OCI-LY7 (cell line): ENCODE measurements around the gene RFX2. TPM values are rescaled to one million over a fixed set of nuclear protein-coding genes. Genes with fewer than 3 reads are reported as not detected.

Experiments used
- BruUV-seq: library from RNA; stranded (reverse); fragments of 400-500 nt; replicated peaks from 2 replicates; lab custom pipeline; 2021; lab: Mats Ljungman, UMichigan
- CTCF ChIA-PET: fragments of 300-600 bp; sonication (Branson Sonifier 250); formaldehyde crosslinking; loops from one replicate; lab custom pipeline; 2022; ENCODE audit warnings: antibody characterized with exemption; ENCODE audit not compliant: unreplicated experiment; lab: Charles Lee
- POLR2A ChIA-PET: fragments of 300-600 bp; sonication (Branson Sonifier 250); formaldehyde crosslinking; loops from one replicate; lab custom pipeline; 2022; ENCODE audit warnings: antibody characterized with exemption; lab: Charles Lee
- DNase-seq: peaks from one replicate; pipeline ENCODE4 v3.0.0-alpha.2; 2015; ENCODE audit warnings: low spot score
- H2AFZ ChIP-seq: fragments of 200-600 bp; sonication (generic), shearing (Covaris generic); 2 replicates; pipeline ENCODE4 v1.6.1; 2014; ENCODE audit warnings: mild to moderate bottlenecking, antibody characterized with exemption, low read length, moderate library complexity
- H3K27ac ChIP-seq: fragments of 200-600 bp; sonication (generic); 2 replicates; pipeline ENCODE4 v1.5.1; 2014; ENCODE audit warnings: mixed run types, low read depth, mild to moderate bottlenecking, moderate library complexity, low read length, inconsistent platforms; ENCODE audit not compliant: poor library complexity, severe bottlenecking
- H3K36me3 ChIP-seq: fragments of 200-600 bp; sonication (generic); 2 replicates; pipeline ENCODE4 v1.6.1; 2014; ENCODE audit warnings: mild to moderate bottlenecking, antibody characterized with exemption, low read length, moderate library complexity, mixed read lengths; ENCODE audit not compliant: insufficient read depth
- H3K4me1 ChIP-seq: fragments of 200-600 bp; sonication (generic); 2 replicates; pipeline ENCODE4 v1.5.1; 2014; ENCODE audit warnings: mild to moderate bottlenecking, low read length; ENCODE audit not compliant: insufficient read depth, poor library complexity, severe bottlenecking
- H3K4me2 ChIP-seq: fragments of 200-600 bp; sonication (generic); 2 replicates; pipeline ENCODE4 v1.6.1; 2014; ENCODE audit warnings: mild to moderate bottlenecking, low read length
- H3K4me3 ChIP-seq: fragments of 200-600 bp; sonication (generic); 2 replicates; pipeline ENCODE4 v1.5.1; 2014; ENCODE audit warnings: mild to moderate bottlenecking, low read depth, low read length; ENCODE audit not compliant: poor library complexity, severe bottlenecking
- H3K79me2 ChIP-seq: fragments of 200-600 bp; sonication (generic); 2 replicates; pipeline ENCODE4 v1.6.1; 2016; ENCODE audit warnings: low read depth, mild to moderate bottlenecking, low read length, moderate library complexity, mixed read lengths; ENCODE audit not compliant: insufficient read depth
- H3K9me2 ChIP-seq: fragments of 200-600 bp; sonication (generic); 2 replicates; pipeline ENCODE4 v1.6.1; 2016; ENCODE audit warnings: mild to moderate bottlenecking, low read length, mixed read lengths; ENCODE audit not compliant: insufficient read depth
- H3K9me3 ChIP-seq: fragments of 200-600 bp; sonication (generic); 2 replicates; pipeline ENCODE4 v1.6.1; 2014; ENCODE audit warnings: mild to moderate bottlenecking, mixed run types, low read length, mixed read lengths
- H4K20me1 ChIP-seq: fragments of 200-600 bp; sonication (generic); 2 replicates; pipeline ENCODE4 v1.6.1; 2014; ENCODE audit warnings: mild to moderate bottlenecking, antibody characterized with exemption, low read length, moderate library complexity, mixed read lengths; ENCODE audit not compliant: insufficient read depth
- CTCF ChIP-seq: fragments of 200-600 bp; sonication (generic); conservative IDR thresholded peaks from 2 replicates; pipeline ENCODE4 v1.5.1; 2014; ENCODE audit warnings: mild to moderate bottlenecking, antibody characterized with exemption, low read length, moderate library complexity, mixed read lengths
- EZH2phosphoT487 ChIP-seq: fragments of 200-600 bp; sonication (generic); IDR thresholded peaks from 2 replicates; pipeline ENCODE4 v1.6.1; 2018; ENCODE audit warnings: low read depth, borderline replicate concordance, mild to moderate bottlenecking, mixed run types, antibody characterized with exemption, low read length, moderate library complexity, mixed read lengths
- intact Hi-C: fragments of 100-400 bp; cut with micrococcal nuclease; formaldehyde crosslinking; loops from one replicate; pipeline ENCODE4 v1.10.0; 2022; ENCODE audit not compliant: unreplicated experiment
- total RNA-seq, 2 experiments: library from RNA; depleted of rRNA in 1 of 2; stranded (reverse); fragments of >200 nt in 1 of 2; shearing (Covaris generic) in 1 of 2; gene quantifications; 2 replicates each; pipeline ENCODE4 v1.2.3, GENCODE V29; 2014 to 2022

The RFX2 gene
- total RNA-seq, 2 experiments from 2014 or later = 11.0 to 11.8 TPM

GRCh38 chr19:6048348-6048747, 62.0 kb downstream of the RFX2 start:
- no peak overlapping the region for H3K27ac ChIP-seq
- no peaks in the 10 kb centered on the region for H4K20me1 ChIP-seq
- H3K4me3 ChIP-seq = no peak overlapping the region
- BruUV-seq = no TSS peak
- H2AFZ ChIP-seq = no peak overlapping the region
- no peaks in the 10 kb centered on the region for H3K9me2 ChIP-seq
- no peak for DNase-seq
- no peaks in the 10 kb centered on the region for H3K4me1 ChIP-seq
- no peaks in the 10 kb centered on the region for H3K79me2 ChIP-seq
- intact Hi-C loops = no loop called here
- TF ChIP-seq EZH2phosphoT487 = no peak
- TF ChIP-seq CTCF = no peak
- H3K36me3 ChIP-seq = no peaks in the 10 kb centered on the region
- no peaks in the 10 kb centered on the region for H3K9me3 ChIP-seq
- no peak overlapping the region for H3K4me2 ChIP-seq
- POLR2A ChIA-PET = no interaction called here
- CTCF ChIA-PET = no interaction called here

GRCh38 chr19:6047741-6048251, 62.5 kb downstream of the RFX2 start:
- intact Hi-C loops = no loop called here
- POLR2A ChIA-PET = no interaction called here
- Histone ChIP-seq H3K27ac (no peak overlapping the region), H3K4me3 (no peak overlapping the region), H3K79me2 (no peaks in the 10 kb centered on the region), H2AFZ (no peak overlapping the region), H3K36me3 (no peaks in the 10 kb centered on the region), H3K4me2 (no peak overlapping the region), H3K9me2 (no peaks in the 10 kb centered on the region), H3K4me1 (no peaks in the 10 kb centered on the region), H4K20me1 (no peaks in the 10 kb centered on the region), H3K9me3 (no peaks in the 10 kb centered on the region)
- DNase-seq = peak; percentile 36
- TF ChIP-seq CTCF (peak; percentile 71), EZH2phosphoT487 (no peak)
- CTCF ChIA-PET = interaction anchor here (1.0 kb wide), 1 partner anchor 78 kb away, joined by 3 read pairs; no protein-coding TSS in a partner anchor
- BruUV-seq = no TSS peak

- no peaks in the 10 kb centered on the region for H4K20me1 ChIP-seq
- no peak overlapping the region for H2AFZ ChIP-seq
- no peak overlapping the region for H3K27ac ChIP-seq
- no peak overlapping the region for H3K4me3 ChIP-seq
- no peaks in the 10 kb centered on the region for H3K36me3 ChIP-seq
- intact Hi-C loops = no loop called here
- ChIA-PET POLR2A (no interaction called here), CTCF (interaction anchor here (1.0 kb wide), 1 partner anchor 79 kb away, joined by 3 read pairs; no protein-coding TSS in a partner anchor)
- H3K4me1 ChIP-seq = no peaks in the 10 kb centered on the region
- no peaks in the 10 kb centered on the region for H3K79me2 ChIP-seq
- no peak for DNase-seq
- no TSS peak for BruUV-seq
- no peaks in the 10 kb centered on the region for H3K9me3 ChIP-seq
- H3K4me2 ChIP-seq = no peak overlapping the region
- TF ChIP-seq CTCF (no peak), EZH2phosphoT487 (no peak)
- H3K9me2 ChIP-seq = no peaks in the 10 kb centered on the region
Measured at GRCh38 chr19:6047256-6047655, 63.0 kb downstream of the RFX2 start.
